SHP77 (cell line): ENCODE data around the gene WBP1.

Experiments
- DNase-seq, 2 experiments: peaks; one replicate each; lab custom pipeline; 2025; lab: John Stamatoyannopoulos, UW

Gene WBP1

DNA sequence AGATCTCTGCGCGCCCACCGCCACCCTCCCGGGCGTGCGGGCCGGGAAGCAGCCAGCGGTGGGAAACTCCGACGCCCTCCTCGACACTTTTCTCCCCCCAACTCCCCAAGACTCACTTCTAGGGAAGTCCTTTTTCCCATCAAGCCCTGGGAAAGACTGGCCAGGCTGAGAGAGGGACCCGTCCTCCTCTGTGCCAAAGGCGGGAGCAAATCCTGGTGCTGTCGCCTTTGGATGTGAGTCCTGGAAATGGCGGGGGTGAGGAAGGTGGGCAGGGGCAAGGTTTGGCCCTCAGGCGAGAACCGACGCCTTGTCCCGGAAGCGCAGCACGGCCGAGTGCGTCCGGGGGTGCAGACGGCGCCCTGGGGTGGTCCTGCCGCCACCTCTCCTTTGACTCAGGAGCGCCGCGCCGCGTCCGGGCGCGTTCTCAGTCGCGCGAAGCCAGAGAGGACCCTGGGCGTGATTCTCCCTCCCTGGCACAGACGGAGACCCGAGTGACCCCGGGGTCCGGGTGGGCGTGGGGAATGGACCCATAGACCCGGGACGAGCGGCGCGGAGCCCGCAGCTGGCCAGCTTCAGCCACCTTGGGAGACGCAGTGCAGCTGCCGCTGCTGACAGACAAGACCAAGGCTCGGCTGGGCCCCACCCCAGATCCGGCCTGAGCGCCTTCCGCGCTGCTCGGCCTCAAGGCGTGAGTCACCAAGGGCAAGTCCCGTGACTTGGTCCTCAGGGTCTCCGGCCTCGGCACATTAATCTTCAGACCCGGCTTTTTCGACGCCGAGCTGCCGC, 44.7 kb downstream of the WBP1 start:
- no peak for DNase-seq

- DNase-seq, result no peak
These were observed 45.6 kb downstream of the WBP1 start for GRCh38 chr2:74503506-74504475.

DNA sequence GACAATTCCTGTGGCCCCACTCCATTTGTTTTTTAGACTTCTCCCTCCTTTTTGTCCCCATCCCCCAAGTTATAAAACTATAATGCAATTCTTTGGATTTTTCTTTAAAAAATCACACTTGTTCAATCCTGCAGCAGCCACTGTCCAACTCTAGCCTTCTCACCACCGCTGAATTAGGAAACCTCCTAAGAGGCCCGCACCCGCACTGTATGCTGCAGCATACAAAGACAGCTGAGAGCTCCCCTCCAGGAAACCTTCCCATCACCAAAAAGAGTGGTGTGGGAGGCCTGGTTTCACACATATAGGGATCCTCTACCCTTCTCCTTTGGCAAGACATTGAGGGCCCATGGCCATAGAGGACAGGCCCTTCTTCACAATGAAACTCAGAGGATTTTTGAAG, 46.4 kb downstream of the WBP1 start:
- no peak for DNase-seq

DNA sequence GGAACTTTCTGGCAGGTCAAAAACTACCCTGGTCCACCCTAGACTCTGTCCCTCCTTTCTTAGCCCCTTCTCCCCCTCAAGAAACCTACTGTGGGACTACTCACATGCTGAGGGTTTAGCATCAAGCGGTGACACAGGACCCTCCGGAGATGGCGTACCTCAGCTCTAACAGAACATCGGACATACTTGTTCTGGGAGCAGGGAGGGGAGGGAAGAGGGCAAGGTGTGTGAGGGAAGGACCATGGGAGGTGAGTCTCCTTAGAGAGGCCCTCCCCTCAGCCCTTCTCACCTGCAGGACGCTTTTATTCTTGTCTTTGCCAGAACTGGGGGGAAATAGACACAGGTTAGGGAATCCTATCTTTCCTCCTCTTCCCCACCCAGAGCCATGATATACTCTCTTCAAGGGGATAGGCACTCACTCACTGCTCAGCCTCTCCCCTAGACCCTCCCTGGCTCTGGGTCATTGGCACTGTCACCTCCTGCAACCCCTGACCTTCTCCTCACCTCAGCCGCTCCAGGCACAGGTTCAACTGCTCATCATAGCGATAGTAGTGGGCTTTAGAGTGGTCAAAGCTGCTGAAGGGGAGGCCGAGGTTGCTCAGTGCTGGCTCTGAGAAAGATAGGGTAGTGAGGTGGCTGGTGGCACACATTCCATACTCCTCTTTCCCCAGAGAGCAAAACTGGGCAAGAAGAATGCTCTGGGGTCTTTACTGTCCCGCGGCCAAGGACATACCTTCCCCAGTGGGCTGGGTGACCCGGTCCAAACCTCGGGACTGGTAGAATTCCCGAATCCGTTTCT, 47.4 kb downstream of the WBP1 start:
- DNase-seq, result no peak

DNA sequence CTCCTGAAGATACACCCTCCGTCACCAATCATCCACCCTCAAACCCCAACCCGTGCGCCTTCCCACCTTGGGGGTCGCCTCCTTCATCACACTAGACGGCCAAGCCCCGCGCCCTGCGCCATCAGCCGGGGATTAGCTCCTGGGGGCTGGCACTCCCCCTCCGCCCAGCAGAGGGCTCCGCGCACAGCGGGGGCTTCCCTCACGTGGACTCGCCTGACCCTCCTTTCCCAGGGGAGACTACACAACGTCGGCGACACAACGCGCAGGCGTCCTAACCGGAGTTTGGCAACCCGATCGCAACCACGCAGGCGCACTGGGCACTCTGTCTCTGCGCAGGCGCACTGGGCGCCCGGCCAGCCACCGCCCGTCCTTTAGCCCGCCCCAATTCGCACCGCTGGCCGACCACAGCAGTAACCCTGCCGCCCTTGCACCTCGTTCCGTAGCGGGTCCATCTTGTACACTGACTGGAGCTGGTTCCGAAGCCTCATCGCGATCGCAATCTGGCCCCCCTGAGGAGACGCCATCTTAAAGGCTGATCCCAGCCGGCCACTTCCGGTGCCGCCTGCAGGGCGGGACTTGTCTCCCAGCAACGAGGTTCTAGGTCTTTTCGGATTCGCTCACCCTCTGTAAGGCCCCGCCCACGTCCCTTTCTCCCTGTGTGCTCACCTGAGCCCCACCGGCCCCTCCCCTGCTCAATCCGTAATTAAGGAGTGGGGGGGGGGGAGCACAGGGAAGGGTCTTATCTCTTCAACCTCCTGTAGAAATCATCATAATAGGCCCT, 49.1 kb downstream of the WBP1 start, which contains the start of gene PCGF1:
Gene PCGF1, minus strand, starts transcription at position 551 of the 781 bp plus-strand sequence. Its CDS starts 27 bp downstream, at position 524.
- DNase-seq, result peak; percentile 96 to 97

- DNase-seq, result peak in 1 of 2 experiments; percentile 39
These were observed 49.8 kb downstream of the WBP1 start for GRCh38 chr2:74507926-74508520.

GRCh38 chr2:74510272-74510671, 52.0 kb downstream of the WBP1 start:
- DNase-seq, result no peak
